HCEC 1CT (cell line): ENCODE measurements around the gene VARS2.
"Not testable (repeated sequence)": the region's sequence is repeated elsewhere in the genome, so short reads cannot be mapped to it uniquely, and the experiment has no call there.

Source experiments
- DNase-seq: peaks from one replicate; pipeline ENCODE4 v3.0.0-alpha.2; 2017

Gene VARS2

DNA sequence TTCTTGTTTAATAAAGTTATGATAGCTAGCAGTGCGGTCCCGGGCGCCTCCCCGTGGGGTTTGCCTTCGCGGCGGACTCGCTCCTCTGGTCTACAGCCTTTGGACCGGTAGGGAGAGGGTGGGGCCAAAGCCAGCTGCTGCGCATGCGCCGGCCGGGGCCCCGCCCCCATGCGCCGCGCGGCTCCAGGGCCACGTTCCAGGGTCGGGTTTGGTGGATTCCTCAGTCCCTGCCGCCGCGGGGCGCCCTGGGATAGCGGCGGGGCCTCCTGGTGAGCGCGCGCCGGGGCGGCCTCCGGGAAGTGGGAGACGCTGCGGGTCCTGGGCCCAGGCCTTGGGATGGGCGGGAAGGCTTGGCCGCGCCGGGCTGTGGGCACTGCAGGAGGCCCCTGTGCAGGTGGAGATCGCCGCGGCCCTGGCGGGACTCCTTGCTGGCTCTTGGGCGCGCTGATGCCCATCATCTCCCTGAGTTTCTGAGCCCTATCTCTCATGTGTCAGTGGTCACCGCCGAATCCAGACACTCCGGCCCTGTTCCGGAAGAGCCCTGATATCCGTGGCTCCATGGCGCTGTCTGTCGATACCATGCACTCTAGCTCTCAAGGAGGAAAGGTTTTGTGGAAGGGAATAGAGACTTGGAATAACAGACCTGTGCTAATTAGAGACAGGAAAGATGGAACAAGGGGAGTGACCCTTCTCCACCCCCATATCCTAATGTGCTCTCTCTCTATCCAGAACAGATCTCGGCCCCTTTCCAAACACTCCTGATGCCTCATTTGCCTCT is at the start of gene VARS2:
VARS2 (plus strand) TSS at position 163 of the 778 bp plus-strand sequence; CDS start at position 762, 599 bp downstream.
- DNase-seq = peak; percentile 88

DNA sequence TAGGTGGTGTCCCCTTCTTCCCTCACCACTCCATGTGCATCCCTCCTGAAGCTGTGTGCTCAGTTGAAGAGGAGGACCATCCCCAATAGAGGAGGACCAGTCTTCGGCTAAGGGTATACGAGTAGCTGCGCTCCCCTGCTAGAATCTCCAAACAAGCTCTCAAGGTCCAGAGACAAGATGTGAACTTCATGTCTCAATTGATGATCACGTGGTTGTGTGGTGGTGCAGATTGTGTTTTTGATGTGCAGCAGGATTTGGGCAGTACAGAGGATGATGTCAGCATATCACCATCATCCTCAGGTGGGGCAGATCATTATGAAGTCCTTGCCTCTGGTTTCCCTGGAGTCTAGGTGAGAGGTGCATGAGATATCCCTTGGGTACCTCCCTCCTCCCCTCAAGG is 49.7 kb upstream of the VARS2 start:
- no peak for DNase-seq

DNA sequence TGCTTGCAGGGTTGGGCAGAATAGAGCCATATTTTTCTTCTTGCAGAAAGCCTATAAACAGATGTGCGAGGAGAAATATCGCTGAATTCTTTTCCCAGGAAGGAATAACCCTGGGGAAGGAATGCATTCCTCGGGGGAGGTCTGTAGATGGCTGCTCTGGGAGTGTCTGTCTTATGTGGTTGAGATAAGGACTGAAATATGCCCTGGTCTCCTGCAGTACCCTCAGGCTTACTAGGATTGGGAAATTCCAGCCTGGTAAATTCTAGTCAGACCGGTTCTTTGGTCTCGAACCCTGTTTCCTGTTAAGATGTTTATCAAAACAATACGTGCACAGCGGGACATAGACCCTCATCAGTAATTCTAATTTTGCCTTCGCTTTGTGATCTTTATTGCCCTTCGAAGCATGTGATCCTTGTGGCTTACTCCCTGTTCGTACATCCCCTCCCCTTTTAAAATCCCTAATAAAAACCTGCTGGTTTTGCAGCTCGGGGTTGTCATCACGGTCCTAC is 44.7 kb upstream of the VARS2 start:
- not testable (repeated sequence) for DNase-seq

DNA sequence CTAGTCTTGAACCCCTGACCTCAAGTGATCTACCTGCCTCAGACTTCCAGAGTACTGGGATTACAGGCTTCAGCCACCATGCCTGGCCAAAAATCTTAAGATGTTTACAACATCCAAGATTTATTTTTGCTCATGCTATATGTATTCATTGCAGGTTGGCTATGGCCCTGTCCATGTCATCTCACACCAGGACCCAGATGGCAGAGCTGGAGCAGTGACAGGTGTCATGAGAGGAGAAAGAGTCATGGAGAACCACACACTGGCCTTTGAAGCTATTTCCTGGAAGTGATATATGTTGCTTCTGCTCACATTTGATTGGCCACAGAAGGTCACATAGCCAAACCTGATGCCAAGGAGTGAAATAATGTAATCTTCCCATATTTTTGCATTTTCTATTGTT is 43.5 kb upstream of the VARS2 start:
- DNase-seq = no peak

DNA sequence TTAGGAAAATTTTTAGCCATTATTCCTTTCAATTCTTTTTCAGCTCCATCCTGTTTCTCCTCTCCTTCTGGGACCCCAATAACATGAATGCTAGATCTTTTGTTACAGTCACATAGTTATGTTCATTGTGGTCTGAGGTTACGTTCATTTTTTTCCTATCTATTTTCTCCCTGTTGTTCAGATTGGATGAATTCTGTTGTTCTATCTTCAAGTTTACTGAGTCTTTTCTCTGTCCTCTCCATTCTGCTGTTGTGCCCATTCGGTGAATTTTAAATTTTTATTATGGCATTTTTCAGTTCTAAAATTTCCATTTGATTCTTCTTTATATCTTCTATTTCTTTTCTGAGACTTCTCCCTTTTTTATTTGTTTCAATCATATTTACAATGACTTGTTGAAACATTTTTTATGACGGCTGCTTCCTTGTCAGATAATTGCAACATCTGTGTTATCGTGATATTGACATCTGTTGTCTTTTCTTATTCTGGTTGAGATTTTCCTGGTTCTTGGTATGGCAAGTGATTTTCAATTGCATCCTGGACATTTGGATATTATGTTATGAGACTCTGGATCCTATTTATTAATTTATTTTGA is 42.4 kb upstream of the VARS2 start:
- no peak for DNase-seq

DNA sequence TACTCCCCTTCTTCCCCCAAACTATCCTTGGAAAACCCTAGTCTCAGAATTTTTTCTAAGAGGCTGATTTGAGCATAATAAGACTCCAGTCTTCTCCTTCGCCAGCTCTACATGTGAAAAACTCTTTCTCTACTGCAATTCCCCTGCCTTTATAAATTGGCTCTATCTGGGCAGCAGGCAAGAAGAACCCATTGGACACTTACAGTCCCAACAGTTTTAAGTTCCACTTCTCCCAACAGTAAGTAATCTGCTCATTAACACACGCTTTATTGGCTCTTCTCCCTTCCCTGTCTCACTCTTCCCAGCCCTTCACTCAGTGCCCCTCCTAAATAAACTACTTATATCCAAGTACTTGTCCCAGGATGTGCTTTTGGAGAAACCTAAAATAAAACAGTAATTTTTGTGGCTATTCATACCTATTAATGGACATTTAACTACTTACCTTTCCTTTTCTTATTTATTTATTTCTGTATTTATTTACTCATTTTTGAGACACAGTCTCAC is 40.8 kb upstream of the VARS2 start:
- DNase-seq = no peak

DNA sequence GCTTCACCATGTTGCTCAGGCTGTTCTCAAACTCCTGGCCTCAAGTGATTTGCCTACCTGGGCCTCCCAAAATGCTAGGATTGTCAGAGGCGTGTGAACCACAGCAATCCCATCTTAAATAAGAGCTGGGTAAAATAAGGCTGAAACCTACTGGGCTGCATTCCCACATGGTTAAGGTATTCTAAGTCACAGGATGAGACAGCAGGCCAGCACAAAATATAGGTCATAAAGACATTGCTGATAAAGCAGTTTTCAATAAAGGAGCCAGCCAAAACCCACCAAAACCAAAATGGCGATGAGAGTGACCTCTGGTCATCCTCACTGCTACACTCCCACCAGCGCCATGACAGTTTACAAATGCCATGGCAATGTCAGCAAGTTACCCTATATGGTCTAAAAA is 40.2 kb upstream of the VARS2 start:
- not testable (repeated sequence) for DNase-seq

DNA sequence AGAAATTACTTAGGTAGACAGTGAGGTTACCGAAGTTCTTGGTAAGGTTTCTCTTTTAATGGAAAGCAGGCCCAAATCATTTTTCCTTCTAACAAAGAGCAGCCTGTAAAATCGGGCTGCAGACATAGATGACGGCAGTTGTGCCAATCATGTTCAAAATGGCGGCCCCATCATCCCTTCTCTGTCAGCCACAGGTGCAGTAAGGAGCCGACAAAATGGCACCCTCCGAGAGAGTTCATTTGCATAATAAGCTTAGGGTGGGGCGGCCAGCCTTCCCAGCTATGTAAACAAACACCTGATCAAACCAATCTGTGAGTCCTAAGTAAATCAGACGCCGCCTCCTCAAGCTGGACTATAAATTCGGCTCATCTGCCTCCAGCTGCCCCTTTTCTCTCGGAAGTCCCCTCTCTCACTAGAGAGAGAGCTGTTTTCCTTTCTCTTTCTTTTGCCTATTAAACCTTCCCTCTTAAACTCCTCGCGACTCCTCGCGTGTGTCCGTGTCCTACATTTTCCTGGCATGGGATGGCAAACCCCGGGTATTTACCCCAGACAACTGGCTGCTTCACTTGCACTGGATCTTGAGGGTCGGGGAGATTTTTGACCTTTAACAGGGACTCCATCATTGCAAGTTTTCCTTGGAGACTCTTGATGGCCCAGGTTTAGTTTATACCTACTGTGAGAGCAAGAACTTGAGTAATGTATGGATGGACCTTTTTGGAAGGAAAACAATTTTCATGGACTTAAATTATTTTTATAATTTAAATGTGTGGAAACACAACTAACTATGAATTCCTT is 38.6 kb upstream of the VARS2 start:
- no peak for DNase-seq

DNA sequence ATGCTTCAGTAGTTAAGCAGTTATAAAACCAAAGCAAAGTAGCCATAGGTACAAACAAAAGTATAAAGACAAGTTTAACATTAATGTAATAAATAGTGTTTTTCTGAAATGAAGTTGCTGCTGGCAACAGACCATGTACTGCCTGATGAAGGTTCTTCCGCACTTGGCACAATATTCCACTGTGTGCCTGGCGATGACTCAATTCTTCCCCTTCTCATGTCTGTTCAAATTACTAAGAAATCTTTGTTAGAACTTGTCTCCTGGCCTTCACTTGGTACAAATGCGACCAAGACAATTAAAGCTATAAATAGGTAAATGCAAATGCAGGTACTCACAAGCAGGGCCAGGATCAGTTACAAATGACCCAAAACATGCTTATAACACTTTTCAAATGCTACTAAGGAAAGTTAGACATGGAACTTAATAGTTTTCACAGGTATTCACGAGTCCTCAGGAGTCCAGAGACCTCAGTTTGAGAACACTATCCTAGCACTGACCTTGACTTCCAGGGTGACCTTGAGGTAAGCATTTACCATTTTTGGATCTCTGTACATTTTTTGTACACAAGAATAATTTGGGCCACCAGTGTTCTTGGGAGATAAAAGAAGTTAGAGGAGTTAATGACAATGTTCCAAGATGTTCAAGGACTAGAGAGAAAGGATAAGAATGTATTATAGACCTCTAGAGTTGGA is 37.9 kb upstream of the VARS2 start:
- no peak for DNase-seq

DNA sequence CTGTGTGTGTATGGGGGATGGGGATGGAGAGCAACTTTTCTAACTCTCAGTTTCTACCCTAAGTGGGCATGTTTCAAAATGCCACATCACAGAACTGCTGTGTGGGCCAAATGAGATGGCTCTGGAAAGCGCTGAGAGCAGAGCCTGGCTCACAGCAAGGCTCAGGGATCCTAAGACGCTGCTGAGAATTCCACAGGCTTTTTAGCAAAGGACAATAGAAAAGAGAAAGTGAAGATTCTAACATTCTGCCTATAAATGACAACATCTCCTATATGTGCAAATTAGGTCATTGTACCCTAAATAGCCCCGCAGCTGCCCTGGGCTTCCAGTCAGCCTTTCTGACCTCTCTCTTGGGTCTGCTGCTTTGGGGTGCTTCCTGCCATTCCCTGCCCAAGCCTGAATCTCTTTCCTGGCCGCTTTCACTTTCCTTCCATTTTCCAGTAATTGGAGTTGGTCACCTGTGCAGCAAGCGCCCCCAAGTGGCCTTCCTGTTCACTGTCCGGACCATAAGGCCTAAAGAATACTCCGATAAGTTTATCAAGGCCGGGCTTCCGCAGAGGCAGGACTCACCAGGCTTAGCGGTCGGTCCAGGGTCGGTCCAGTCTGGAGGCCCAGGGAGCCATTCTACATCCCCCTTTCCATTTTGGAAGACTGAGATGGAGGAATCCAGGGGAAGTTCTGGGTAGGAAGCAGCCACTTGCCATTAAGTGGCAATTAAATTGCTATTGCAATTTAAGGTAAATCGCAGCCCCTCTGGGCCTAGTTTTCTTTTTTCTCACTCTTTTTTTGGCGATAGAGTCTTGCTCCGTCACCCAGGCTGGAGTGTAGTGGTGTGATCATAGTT is 36.4 kb upstream of the VARS2 start:
- DNase-seq = peak; percentile 85

DNA sequence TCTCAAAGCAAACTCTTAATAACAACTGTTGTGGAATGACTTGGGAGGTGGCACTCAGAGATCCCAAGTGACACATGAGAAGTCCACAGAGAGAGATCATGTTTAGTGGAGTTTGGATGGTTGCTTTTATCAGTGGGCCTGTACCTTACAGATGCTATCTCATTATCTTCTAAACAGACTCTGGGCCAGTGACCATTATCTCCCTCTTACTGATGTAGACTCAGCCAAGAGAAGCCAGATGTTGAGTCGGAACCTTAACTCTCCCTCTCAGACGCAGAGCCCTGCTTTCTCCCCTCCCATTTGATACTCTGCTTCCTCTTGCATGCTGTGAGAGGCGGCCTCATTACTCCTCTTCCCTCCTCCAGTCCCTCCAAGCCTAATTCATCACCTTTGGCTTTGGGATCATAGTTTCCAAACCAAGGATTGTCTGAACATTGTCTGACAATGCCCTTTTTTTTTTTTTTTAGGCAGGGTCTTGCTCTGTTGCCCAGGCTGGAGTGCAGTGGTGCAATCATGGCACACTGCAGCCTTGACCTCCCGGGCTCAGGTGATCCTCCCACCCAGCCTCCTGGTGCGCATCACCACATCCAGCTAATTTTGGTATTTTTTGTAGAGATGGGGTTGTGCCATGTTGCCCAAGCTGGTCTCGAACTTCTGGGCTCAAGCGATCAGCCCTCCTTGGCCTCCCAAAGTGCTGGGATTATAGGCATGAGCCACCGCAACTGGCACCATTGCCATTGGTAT is 34.2 kb upstream of the VARS2 start:
- no peak for DNase-seq

DNA sequence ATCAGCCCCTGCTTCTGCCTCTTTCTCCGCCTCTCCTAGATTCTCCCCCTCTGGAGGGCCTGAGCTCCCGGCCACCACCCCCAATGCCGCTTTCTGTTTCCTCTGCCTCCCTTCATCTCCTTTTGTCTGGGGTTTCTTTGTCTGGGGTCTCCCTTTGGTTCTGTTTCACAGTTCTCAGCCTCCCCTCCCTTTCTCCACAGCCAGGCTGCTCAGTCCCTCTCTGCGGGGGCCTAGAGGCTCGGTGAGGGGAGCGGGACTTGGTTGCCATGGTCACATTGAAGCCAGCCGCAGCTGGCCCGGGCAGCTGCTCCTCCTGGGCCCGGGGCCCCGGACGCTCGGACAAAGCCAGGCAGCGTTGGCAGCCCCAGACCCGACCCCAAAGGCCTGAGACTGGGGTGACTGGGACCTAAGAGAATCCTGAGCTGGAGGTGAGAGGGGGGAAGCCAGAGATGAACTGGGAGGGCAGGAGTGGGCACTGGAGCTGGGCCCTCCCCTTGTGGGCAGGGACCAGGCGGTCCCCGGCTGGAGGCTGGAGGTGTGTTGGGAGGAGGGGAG is 33.3 kb upstream of the VARS2 start:
- DNase-seq = no peak

DNA sequence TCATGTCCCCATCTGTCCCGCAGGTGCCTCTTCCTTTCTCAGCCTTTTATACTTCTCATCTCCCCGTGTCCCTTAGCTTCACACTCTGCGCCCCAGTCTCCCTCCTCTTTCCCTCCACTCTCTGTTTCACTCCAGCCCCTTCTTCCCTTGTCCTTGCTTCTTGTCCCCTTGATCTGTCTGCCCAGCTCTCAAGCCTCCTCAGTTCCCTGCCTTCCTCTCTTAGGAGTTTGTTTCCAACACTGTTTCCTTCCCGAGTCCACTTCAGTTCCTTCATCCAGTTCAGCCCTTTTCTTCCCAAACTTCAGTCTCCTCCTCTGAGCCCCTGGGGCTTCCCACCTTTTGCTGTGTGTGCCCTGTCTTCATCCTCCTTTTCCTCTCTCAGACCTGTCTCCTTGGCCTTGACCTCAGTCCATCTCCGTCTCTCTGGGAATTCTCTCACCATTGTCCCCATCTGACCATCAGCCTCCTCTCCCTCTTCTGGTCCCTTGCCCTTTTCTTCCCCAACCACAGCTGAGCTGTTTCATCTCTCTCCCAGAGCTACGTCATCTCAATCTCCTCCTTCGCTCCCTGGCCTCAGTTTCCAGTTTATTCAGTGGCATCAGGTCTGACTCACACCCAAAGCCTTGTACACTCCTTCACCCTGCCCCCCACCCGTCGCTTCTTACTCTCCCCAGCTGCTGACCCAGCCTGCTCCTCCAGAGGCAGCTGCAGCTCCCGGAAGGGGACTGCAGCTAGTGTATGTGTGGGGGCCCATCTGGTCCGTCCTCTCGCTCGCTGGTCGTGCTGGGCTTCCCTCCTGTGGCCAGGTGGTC is 32.4 kb upstream of the VARS2 start:
- peak; percentile 54 for DNase-seq

DNA sequence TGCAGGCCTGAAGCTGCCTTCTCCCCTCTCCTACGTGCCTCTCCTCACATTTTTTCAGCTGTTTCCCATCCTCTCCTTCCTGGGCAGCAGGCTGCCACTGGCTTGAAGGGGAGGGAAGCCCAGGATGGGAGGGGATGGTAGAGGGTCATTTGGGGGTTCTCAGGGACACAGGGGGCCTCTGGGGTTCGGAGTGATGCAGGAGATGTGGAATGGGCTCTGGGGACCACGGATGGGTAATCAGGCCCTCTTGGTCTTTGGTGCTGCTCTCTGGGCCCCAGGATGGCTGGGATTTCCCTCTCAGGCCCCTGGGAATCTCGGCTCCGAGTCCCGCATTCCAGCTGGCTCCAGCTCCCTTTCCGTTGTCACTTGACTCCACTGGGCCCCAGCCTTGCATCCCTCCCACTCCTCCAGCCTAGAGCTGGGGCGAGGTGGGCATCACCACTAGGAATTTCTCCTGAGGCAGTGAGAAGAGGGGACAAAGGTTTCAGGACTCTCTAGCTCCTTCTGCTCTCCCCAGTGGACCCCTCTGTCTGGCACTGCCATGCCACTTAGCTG is 31.8 kb upstream of the VARS2 start:
- no peak for DNase-seq

DNA sequence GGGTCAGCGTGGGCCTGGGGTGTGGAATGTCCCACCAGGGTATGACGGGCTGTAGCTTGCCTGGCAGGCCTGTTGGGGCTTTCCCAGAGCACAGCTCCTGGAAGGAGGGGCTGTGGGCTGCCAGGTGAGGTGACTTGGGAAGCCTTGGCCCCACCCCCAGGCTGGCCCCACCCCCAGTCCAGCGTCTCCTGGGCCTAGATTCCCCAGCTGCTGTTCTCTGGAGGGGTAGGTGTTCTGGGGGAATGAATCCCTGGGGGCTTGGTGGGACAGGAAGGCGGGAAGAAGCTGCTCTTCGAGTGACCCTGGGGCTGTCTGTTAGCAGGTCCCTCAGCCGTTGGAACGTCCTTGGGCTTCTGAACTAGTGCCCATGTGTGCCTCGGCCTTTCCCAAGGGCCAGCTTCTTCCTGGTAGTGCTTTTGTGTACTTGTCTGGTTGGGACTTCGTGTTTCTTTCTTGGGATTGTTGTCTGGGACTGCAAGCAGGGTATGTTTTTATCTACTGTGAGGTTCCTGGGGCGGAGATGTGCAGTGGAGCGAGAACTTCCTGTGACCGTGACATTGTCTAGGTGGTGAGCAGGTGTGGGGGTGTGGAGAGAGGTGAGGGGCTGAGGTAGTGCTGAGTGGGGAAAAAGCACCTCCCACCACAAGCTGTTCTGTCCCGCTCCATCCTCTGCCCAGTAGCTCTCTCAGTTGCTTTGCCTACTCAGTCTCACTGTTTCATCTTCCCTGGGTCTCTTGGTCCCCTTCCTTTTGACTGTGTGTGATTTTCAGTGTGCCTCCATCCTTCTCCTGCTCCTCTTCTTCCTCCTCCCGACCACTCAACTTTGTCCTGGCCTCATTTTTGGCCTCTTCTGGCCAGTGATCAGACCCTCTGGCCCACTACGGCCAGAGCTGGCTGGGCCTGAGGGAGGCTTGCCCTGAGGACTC is 31.0 kb upstream of the VARS2 start:
- no peak for DNase-seq

DNA sequence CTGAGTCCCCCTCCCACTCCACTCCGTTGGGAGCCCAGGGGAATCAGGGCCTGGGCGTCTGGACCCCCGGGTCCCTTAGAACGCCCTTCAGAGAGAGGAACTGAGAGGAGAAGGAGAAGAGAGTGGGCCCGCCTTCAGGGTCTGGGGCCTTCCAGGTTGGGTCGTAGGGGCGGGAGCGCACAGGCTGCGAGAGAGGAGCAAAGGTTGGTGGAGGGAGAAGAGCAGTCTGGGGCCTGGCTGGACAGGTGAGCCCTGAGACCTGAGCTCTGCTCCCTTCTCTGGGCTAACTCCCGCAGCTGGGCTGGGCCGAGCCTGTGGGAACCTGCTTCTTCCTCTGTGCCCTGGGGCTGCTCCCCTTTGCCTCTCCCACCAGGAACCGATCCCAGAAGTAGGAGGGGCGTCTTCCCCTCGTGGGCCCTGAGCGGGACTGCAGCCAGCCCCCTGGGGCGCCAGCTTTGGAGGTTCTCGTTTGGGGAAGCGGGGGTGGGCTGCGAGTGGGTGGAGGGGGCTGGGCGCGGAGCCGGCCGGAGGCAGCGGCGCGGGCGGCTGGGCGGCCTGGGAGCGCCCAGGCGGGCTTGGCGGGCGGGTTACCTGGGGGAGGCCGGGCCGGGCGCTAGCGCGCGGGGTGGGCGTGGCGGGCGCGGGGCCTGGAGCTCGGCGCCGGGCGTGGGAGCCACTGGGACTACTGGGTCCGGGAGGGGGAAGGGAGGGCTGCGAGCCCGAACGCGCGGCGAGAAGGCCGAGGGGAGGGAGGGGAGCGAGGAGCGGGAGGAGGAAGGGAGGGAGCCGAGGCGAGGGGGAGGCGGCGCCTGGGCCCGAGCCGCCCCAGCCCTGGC is 30.1 kb upstream of the VARS2 start, which contains the start of gene DDR1:
DDR1 (plus strand) TSS at position 835 of the 836 bp plus-strand sequence. CDS start 4,211 bp downstream, outside the sequence.
- DNase-seq = peak; percentile 39
